Stimulated activated naive CD8-positive, alpha-beta T cell treated with anti-CD3 and anti-CD28 coated beads, Interleukin-15, Interleukin-2, amounts not matched to agents 100 ng/mL and 50 ng/mL, for 24 hours (primary cell): ENCODE results near the gene MYL11.
"Not testable (repeated sequence)": the region's sequence is repeated elsewhere in the genome, so short reads cannot be mapped to it uniquely, and the experiment has no call there.

Source experiments
- H3K27ac Mint-ChIP-seq: one replicate; pipeline ENCODE4 v1.8.0; 2021; ENCODE audit warnings: mild to moderate bottlenecking, mixed read lengths
- H3K27me3 Mint-ChIP-seq: one replicate; pipeline ENCODE4 v1.8.0; 2021; ENCODE audit warnings: mixed read lengths
- H3K36me3 Mint-ChIP-seq: one replicate; pipeline ENCODE4 v1.8.0; 2021; ENCODE audit warnings: low read depth, mixed read lengths
- H3K4me1 Mint-ChIP-seq: one replicate; pipeline ENCODE4 v1.8.0; 2021; ENCODE audit warnings: low read depth, mixed read lengths
- H3K4me3 Mint-ChIP-seq: one replicate; pipeline ENCODE4 v1.8.0; 2021; ENCODE audit warnings: mild to moderate bottlenecking, mixed read lengths
- H3K9me3 Mint-ChIP-seq: one replicate; pipeline ENCODE4 v1.8.0; 2021; ENCODE audit warnings: mixed read lengths

The MYL11 gene

DNA sequence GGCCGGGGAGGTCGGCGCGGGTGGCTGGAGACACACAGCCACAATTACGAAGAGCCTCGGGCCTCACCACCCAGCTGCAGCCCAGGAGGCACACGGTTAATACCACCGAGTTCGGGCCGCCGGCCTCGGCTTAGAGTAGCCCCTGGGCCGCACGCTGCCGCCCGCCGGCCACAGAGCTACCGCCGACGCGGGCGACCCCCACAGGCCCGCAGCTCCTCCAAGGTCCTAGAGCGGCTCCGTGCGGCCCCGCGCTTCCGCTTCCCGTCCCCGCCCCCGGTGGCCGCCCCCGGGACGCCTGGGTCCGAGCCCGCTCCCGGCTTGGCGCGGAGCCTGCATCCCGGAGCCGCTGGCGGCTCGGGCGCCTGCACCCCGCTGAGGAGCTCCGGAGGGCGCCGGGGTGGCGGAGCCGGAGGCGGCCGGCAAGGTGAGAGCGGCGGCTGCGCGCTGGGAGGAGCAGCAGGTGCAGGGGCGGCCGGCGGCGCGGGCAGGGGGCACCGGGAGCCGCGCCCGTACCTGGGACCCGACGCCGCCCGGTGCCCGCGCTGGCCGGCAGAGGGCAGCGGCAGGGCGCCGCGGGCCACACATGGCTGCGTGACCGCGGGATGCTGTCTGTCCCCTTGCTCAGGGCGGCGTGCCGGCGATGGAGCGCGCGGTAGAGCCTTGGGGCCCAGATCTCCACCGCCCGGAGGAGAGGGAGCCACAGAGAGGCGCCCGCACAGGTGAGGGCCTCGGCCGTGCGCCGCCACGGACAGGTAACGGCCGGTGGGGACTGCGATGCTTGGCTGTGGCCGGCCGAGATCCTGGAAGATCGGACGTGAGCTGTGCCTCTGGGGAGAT lies 20.8 kb downstream of the MYL11 start, which contains the start of gene ZNF48:
Gene ZNF48 (plus strand): TSS at position 266 of the 837 bp plus-strand sequence. CDS start 375 bp downstream, at position 641.
- H3K4me1 Mint-ChIP-seq, result peaks cover 44% of the 10 kb centered on the region
- peaks cover 18% of the 10 kb centered on the region for H3K36me3 Mint-ChIP-seq
- no peaks in the 10 kb centered on the region for H3K27me3 Mint-ChIP-seq
- H3K4me3 Mint-ChIP-seq, result peak within 1 kb of the TSS; percentile 98
- peak within 1 kb of the TSS; percentile 86 for H3K27ac Mint-ChIP-seq
- no peaks in the 10 kb centered on the region for H3K9me3 Mint-ChIP-seq

DNA sequence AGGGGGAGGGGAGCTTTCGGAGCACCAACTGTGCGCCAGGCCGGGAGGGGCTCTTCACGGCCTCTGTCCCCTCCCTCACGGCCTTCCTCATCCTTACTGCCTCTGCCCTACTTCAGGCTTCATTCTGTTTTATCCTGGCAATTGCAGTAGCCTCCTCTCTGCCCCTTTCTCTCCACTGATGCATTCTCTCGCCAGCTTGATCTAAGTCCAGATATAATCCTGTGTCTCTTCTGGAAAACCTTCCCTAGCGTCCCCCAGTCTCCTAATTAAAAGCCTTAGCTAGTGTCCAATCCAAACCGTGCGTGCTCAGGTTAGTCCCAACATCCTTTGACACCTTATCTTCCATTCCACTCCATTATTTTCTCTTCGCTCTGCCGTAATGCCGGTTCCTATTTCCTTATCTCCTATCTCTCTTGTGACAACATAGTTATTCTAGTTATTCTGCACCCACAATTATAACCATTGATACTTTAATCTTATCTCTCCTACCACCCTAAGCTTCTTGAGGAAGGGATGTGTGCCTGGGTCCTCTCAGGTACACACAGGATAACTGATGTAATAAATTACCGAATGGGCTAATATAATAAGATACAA lies 21.5 kb downstream of the MYL11 start:
- Mint-ChIP-seq H3K27ac (peak overlapping the region; percentile 67), H3K4me1 (peaks cover 50% of the 10 kb centered on the region), H3K36me3 (peaks cover 18% of the 10 kb centered on the region), H3K9me3 (no peaks in the 10 kb centered on the region), H3K4me3 (peak overlapping the region; percentile 98), H3K27me3 (no peaks in the 10 kb centered on the region)

GRCh38 chr16:30396627-30397026 lies 22.0 kb downstream of the MYL11 start:
- Mint-ChIP-seq H3K4me1 (peaks cover 56% of the 10 kb centered on the region), H3K4me3 (peak overlapping the region; percentile 98), H3K36me3 (peaks cover 18% of the 10 kb centered on the region)
- H3K9me3 Mint-ChIP-seq, H3K27me3 Mint-ChIP-seq, H3K27ac Mint-ChIP-seq: not testable (repeated sequence)

DNA sequence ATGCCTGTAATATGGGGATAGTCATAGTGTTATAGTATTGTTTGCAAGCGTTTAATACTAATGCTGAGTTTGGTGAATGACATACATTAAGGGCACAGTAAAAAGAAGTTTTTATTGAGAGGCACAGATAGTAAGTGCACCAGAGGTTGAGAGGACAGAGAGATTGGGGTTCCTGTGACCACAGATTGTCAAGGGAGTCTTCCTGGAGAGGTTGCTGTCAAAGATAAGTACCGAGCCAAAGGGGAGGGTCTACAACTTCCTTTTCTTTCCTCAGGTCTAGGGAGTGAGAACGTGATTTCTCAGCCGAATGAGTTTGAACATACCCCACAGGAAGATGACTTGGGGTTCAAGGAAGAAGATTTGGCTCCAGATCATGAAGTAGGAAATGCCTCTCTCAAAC lies 22.5 kb downstream of the MYL11 start:
- H3K9me3 Mint-ChIP-seq, result no peaks in the 10 kb centered on the region
- H3K4me1 Mint-ChIP-seq, result peaks cover 57% of the 10 kb centered on the region
- H3K27ac Mint-ChIP-seq, result no peak overlapping the region
- H3K36me3 Mint-ChIP-seq, result peaks cover 18% of the 10 kb centered on the region
- H3K27me3 Mint-ChIP-seq, result no peaks in the 10 kb centered on the region
- peak overlapping the region; percentile 98 for H3K4me3 Mint-ChIP-seq

DNA sequence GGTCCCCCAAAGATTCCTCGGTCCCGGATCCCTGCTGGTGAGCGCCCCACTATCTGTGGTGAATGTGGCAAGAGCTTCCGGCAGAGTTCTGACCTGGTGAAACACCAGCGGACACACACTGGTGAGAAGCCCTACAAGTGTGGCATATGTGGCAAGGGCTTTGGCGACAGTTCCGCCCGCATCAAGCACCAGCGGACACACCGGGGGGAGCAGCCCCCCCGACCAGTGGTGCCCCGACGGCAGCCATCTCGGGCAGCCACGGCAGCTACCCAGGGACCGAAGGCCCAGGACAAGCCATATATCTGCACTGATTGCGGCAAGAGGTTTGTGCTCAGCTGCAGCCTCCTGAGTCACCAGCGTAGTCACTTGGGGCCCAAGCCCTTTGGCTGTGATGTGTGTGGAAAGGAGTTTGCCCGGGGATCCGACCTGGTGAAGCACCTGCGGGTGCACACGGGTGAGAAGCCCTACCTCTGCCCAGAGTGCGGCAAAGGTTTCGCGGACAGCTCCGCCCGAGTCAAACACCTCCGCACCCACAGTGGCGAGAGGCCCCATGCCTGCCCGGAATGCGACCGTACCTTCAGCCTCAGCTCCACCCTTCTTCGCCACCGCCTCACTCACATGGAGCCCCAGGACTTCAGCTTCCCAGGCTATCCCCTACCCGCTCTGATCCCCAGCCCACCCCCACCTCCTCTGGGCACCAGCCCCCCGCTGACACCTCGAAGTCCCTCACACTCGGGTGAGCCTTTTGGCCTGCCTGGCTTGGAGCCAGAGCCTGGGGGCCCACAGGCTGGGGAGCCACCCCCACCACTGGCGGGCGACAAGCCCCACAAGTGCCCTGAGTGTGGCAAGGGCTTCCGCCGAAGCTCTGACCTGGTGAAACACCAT lies 23.4 kb downstream of the MYL11 start:
- Mint-ChIP-seq H3K9me3 (no peaks in the 10 kb centered on the region), H3K4me1 (peaks cover 57% of the 10 kb centered on the region), H3K27ac (no peak overlapping the region), H3K36me3 (peaks cover 18% of the 10 kb centered on the region), H3K27me3 (no peaks in the 10 kb centered on the region), H3K4me3 (no peak overlapping the region)

DNA sequence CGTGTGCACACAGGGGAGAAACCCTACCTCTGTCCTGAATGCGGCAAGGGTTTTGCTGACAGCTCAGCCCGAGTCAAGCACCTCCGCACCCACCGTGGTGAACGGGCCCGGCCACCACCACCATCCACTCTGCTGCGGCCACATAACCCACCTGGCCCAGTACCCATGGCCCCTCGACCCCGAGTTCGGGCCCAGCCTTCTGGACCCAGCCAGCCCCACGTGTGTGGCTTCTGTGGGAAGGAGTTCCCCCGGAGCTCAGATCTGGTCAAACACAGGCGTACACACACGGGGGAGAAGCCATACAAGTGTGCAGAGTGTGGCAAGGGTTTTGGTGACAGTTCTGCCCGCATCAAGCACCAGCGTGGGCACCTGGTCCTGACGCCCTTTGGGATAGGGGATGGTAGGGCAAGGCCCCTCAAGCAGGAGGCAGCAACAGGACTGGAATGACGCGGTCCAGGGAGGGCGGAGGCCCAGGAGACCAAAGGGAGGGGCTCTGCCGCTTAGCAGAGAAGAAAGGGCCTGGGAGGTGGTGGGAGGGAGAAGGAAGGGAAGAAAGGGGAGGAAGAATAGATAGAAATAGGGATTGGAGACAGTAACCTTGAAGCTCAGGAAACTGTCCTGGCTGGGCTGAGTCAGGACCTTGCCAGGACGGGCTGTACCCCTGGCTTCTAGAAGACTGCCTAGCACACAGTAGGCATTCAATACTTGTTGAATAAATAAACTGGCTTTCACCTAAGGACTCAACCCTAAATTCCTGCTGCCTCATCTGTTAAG lies 24.2 kb downstream of the MYL11 start:
- H3K4me3 Mint-ChIP-seq, result peak overlapping the region; percentile 39
- peaks cover 18% of the 10 kb centered on the region for H3K36me3 Mint-ChIP-seq
- no peaks in the 10 kb centered on the region for H3K9me3 Mint-ChIP-seq
- peaks cover 57% of the 10 kb centered on the region for H3K4me1 Mint-ChIP-seq
- no peak overlapping the region for H3K27ac Mint-ChIP-seq
- no peaks in the 10 kb centered on the region for H3K27me3 Mint-ChIP-seq

DNA sequence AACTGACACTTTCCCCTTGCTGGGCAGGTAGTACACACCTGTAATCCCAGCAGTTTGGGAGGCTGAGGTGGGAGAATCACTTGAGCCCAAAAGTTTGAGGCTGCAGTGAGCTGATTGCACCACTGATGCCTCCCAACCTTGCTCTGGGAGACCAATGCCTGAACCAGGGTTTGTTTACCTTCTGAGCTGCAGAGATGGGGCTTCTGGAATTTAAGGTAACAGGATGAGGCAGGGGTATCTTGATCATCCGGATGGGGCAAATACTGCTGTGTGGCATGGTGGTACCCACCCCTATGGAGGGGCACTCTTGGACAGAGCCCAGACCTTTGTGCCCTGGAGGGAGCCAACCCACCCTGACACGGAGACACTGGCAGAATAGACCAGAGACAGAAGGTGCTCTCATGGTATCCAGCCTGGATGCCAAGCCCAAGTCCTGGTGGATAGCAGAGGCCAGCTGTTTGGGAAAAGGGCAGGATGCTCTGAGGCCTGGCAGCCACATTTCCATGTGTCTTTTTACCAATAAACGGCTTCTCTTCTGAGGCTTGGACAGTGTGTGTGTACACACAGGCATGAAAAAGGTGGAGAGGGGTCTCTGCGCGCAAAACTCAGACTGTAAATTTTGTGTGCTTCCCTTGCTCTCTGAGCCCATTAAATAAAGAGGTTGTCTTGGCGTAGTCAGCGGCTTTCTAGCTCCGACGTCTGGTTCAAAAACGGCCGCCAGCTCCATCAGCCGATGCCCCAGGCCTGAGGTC lies 25.0 kb downstream of the MYL11 start:
- Mint-ChIP-seq H3K27me3 (no peaks in the 10 kb centered on the region), H3K36me3 (peaks cover 18% of the 10 kb centered on the region), H3K27ac (peak overlapping the region; percentile 93), H3K9me3 (no peaks in the 10 kb centered on the region), H3K4me1 (peaks cover 53% of the 10 kb centered on the region), H3K4me3 (peak overlapping the region; percentile 86)

GRCh38 chr16:30401768-30402425 lies 27.3 kb downstream of the MYL11 start:
- H3K4me1 Mint-ChIP-seq, result peaks cover 46% of the 10 kb centered on the region
- H3K27me3 Mint-ChIP-seq, result no peaks in the 10 kb centered on the region
- peaks cover 16% of the 10 kb centered on the region for H3K36me3 Mint-ChIP-seq
- no peaks in the 10 kb centered on the region for H3K9me3 Mint-ChIP-seq
- H3K4me3 Mint-ChIP-seq, result peak overlapping the region; percentile 31
- peak overlapping the region; percentile 39 for H3K27ac Mint-ChIP-seq

DNA sequence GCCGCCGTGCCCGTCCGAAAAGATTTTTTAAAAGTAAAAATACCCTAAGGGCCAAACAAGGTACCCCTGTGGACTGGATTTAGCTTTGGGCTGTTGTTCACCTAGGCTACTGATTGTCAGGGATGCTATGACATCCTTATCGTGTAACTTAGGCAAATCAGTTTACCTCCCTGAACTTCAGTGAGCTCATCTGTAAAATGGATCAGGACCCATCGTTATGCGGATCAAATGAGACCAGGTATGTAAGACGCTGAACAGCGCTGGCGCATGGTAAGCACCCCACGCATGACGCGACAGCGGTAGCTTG lies 32.1 kb downstream of the MYL11 start:
- Mint-ChIP-seq H3K4me3 (peak overlapping the region; percentile 91), H3K4me1 (peaks cover 26% of the 10 kb centered on the region), H3K27ac (peak overlapping the region; percentile 99), H3K9me3 (no peaks in the 10 kb centered on the region), H3K36me3 (peaks cover 9% of the 10 kb centered on the region), H3K27me3 (no peaks in the 10 kb centered on the region)

DNA sequence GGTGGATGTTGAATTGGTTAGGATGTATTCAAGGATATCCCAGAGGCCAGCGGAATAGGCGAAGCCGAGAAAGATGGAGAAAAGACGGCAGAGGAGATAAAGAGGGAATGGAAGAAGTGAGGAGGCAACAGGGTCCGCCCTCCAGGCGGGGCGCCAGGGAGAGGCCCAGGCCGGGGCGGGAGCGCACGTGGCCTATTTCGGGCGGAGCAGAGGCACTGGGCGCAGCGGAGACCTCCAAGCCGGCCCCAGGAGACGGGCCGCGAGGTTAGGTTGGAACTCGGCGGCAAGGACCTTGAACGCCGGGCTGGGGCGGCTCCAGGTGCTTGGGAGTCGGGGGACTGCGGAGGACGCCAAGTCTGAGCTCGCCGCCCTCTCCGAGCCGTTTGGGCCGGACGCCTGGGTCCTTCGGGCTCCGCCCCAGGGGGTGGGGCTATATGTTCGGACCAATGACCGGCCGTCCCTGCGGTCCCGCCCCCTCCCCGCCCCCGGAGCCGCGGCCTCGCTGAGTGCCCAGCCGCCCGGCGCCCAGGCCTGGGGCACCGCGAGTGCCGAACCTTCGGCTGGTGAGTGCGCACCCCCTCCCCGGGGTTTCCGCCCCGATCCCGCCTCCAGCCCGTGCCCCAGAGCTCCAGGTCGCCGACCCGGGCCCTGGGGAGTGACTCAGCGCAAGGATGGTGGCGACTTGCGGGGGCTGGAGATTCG lies 32.7 kb downstream of the MYL11 start, which contains the start of gene ZNF771:
Gene ZNF771 (plus strand): TSS at position 505 of the 702 bp plus-strand sequence. CDS start 448 bp downstream, outside the sequence.
- H3K27me3 Mint-ChIP-seq, result no peaks in the 10 kb centered on the region

GRCh38 chr16:30407804-30408534 lies 33.4 kb downstream of the MYL11 start:
- peak overlapping the region; percentile 71 for H3K27ac Mint-ChIP-seq
- H3K36me3 Mint-ChIP-seq, result peaks cover 15% of the 10 kb centered on the region
- H3K4me1 Mint-ChIP-seq, result peaks cover 37% of the 10 kb centered on the region
- H3K27me3 Mint-ChIP-seq, result no peaks in the 10 kb centered on the region
- H3K9me3 Mint-ChIP-seq, result no peaks in the 10 kb centered on the region
- H3K4me3 Mint-ChIP-seq, result peak overlapping the region; percentile 83

More for the DNA sequence above, 32.7 kb downstream of the MYL11 start, which contains the start of gene ZNF771:
- peaks cover 14% of the 10 kb centered on the region for H3K36me3 Mint-ChIP-seq
- H3K9me3 Mint-ChIP-seq, result no peaks in the 10 kb centered on the region
- H3K4me3 Mint-ChIP-seq, result peak within 1 kb of the TSS; percentile 91
- peaks cover 30% of the 10 kb centered on the region for H3K4me1 Mint-ChIP-seq
- H3K27ac Mint-ChIP-seq, result peak within 1 kb of the TSS; percentile 99
